GM12891 (cell line): ENCODE results near the gene UGT1A4.

ENCODE experiments used
- PAX5 ChIP-seq: IDR thresholded peaks from 2 replicates; pipeline ENCODE4 v1.6.1; 2011; ENCODE audit warnings: low read length, moderate library complexity, mild to moderate bottlenecking; ENCODE audit not compliant: insufficient read depth, severe bottlenecking
- POLR2A ChIP-seq: IDR thresholded peaks from 2 replicates; pipeline ENCODE4 v1.6.1; 2011; ENCODE audit warnings: low read depth, low read length, control low read depth
- POLR2AphosphoS5 ChIP-seq: IDR thresholded peaks from 2 replicates; pipeline ENCODE4 v1.6.1; 2011; ENCODE audit warnings: low read depth, low read length, control low read depth
- POU2F2 ChIP-seq: IDR thresholded peaks from 2 replicates; pipeline ENCODE4 v1.6.1; 2011; ENCODE audit warnings: low read depth, mild to moderate bottlenecking, control low read depth, low read length, moderate library complexity
- SPI1 ChIP-seq: IDR thresholded peaks from 2 replicates; pipeline ENCODE4 v1.6.1; 2011; ENCODE audit warnings: low read depth, low read length, control low read depth
- TAF1 ChIP-seq: IDR thresholded peaks from 2 replicates; pipeline ENCODE4 v1.6.1; 2011; ENCODE audit warnings: low read depth, low read length, control low read depth

DNA sequence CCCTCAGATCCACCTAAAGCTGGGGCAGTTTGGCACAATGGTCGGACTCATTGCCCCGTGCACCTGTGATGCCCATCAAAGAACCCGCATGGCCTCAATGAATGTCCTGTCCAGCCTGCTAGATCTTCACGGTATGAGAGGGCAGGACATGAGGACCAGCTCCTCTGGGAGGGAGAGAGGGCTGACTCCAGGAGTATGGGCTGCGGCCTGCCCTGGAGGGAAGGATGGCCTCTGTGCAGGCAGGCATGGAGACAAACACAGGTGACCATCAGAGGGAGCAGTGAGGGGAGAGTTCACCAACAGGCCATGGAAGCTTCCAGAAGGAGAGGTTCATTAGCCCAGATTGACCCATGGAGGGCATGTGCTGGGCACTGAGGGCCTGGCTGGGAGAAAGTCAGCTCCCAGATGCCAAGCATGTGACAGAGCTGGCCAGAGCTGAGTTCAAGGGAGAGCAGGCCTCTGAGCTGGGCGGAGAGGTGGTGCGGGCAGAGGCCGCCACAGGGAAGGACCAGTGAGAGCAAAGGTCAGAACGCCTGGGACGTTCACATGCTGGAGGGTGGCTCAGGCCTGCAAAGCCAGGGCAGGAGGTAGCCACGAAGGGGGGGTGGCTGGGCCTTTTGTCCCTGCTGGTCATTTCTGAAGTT lies 99.6 kb downstream of the UGT1A4 start:
- TF ChIP-seq POLR2AphosphoS5, result no peak
- no peak for TF ChIP-seq TAF1
- TF ChIP-seq PAX5, result no peak
- TF ChIP-seq POLR2A, result no peak
- TF ChIP-seq POU2F2, result no peak
- TF ChIP-seq SPI1, result no peak
